HepG2 (cell line): ENCODE data around the gene MUCL3. TPM values are rescaled to one million over a fixed set of nuclear protein-coding genes. Genes with fewer than 3 reads are reported as not detected.
A peak's percentile ranks its signal among the peaks of the same experiment; 100 is the strongest.

ENCODE experiments used
- HNRNPH1 ChIP-seq: fragments of 200-400 bp; formaldehyde crosslinking; optimal IDR thresholded peaks from 2 replicates; pipeline ENCODE3; 2017; ENCODE audit warnings: mild to moderate bottlenecking, low read depth, low read length
- IRX3 ChIP-seq: sonication (generic); formaldehyde crosslinking; IDR thresholded peaks from 2 replicates; pipeline ENCODE4 v1.8.1; 2023; ENCODE audit warnings: mild to moderate bottlenecking, low read depth, missing genetic modification reagents, borderline replicate concordance
- NFE2L1 ChIP-seq: sonication (generic); formaldehyde crosslinking; IDR thresholded peaks from 2 replicates; pipeline ENCODE4 v1.4.0; 2020; ENCODE audit warnings: missing genetic modification reagents, mild to moderate bottlenecking, borderline replicate concordance
- NFKB2 ChIP-seq: sonication (generic); formaldehyde crosslinking; IDR thresholded peaks from 2 replicates; pipeline ENCODE4 v1.4.0; 2020; ENCODE audit warnings: missing genetic modification reagents, borderline replicate concordance
- SATB2 ChIP-seq: sonication (generic); formaldehyde crosslinking; IDR thresholded peaks from 2 replicates; pipeline ENCODE4 v1.5.0; 2020; ENCODE audit warnings: missing genetic modification reagents
- SCMH1 ChIP-seq: sonication (generic); formaldehyde crosslinking; IDR thresholded peaks from 2 replicates; pipeline ENCODE4 v1.9.0; 2021; ENCODE audit warnings: missing genetic modification reagents, mild to moderate bottlenecking, borderline replicate concordance
- STAG1 ChIP-seq: sonication (generic); formaldehyde crosslinking; IDR thresholded peaks from 2 replicates; pipeline ENCODE4 v1.4.0; 2020; ENCODE audit warnings: missing genetic modification reagents
- STAT5B ChIP-seq: sonication (generic); formaldehyde crosslinking; IDR thresholded peaks from 2 replicates; pipeline ENCODE4 v1.4.0; 2020; ENCODE audit warnings: missing genetic modification reagents
- TEAD3 ChIP-seq: optimal IDR thresholded peaks from 2 replicates; pipeline ENCODE3; 2016; ENCODE audit warnings: borderline replicate concordance
- TIGD3 ChIP-seq: sonication (generic); formaldehyde crosslinking; IDR thresholded peaks from 2 replicates; pipeline ENCODE4 v1.5.1; 2020; ENCODE audit warnings: mild to moderate bottlenecking, missing genetic modification reagents, borderline replicate concordance
- TSC22D2 ChIP-seq: sonication (generic); formaldehyde crosslinking; IDR thresholded peaks from 2 replicates; pipeline ENCODE4 v1.5.1; 2020; ENCODE audit warnings: missing genetic modification reagents, mild to moderate bottlenecking, borderline replicate concordance
- ZFP37 ChIP-seq: sonication (generic); formaldehyde crosslinking; IDR thresholded peaks from 2 replicates; pipeline ENCODE4 v1.4.0; 2020; ENCODE audit warnings: missing genetic modification reagents, borderline replicate concordance
- ZNF160 ChIP-seq: sonication (generic); formaldehyde crosslinking; IDR thresholded peaks from 2 replicates; pipeline ENCODE4 v1.8.0; 2022; ENCODE audit warnings: mild to moderate bottlenecking, inconsistent platforms, missing genetic modification reagents
- ZNF235 ChIP-seq: sonication (generic); formaldehyde crosslinking; IDR thresholded peaks from 2 replicates; pipeline ENCODE4 v1.8.1; 2023; ENCODE audit warnings: mild to moderate bottlenecking, missing genetic modification reagents, borderline replicate concordance
- ZNF549 ChIP-seq: sonication (generic); formaldehyde crosslinking; IDR thresholded peaks from 2 replicates; pipeline ENCODE4 v1.5.0; 2020; ENCODE audit warnings: missing genetic modification reagents
- ZNF563 ChIP-seq: sonication (generic); formaldehyde crosslinking; IDR thresholded peaks from 2 replicates; pipeline ENCODE4 v1.8.0; 2022; ENCODE audit warnings: mild to moderate bottlenecking, moderate library complexity, missing genetic modification reagents
- ZNF674 ChIP-seq: sonication (generic); formaldehyde crosslinking; IDR thresholded peaks from 2 replicates; pipeline ENCODE4 v1.5.0; 2020; ENCODE audit warnings: low read depth, mild to moderate bottlenecking, missing genetic modification reagents
- ZSCAN25 ChIP-seq: sonication (generic); formaldehyde crosslinking; IDR thresholded peaks from 2 replicates; pipeline ENCODE4 v1.8.0; 2022; ENCODE audit warnings: mild to moderate bottlenecking, missing genetic modification reagents
- polyA plus RNA-seq, 8 experiments: library from polyadenylated mRNA; depleted of rRNA in 3 of 8; stranded (reverse) in 7 of 8; unstranded in 1 of 8; fragments of >200 nt; fragmentation: Illumina TruSeq in 4 of 8; extraction: Trizol in 4 of 8; gene quantifications; 2 replicates each; pipeline versions ENCODE4 v1.2.1 to v1.2.3, GENCODE V29; 2011 to 2016; ENCODE audit warnings: low read depth in 4 of 8, missing spikeins in 1 of 8, mixed read lengths in 1 of 8; ENCODE audit not compliant: insufficient read depth in 1 of 8
- total RNA-seq, 5 experiments: library from RNA; depleted of rRNA; stranded (reverse); fragments of >200 nt; fragmentation: Illumina TruSeq; extraction: Trizol; gene quantifications; 2 replicates each; pipeline ENCODE4 v1.2.3, GENCODE V29; 2016; ENCODE audit warnings: low read depth in 1 of 5
- TF ChIP-seq, protein P1 (sequence below): sonication (generic); formaldehyde crosslinking; IDR thresholded peaks from 2 replicates; pipeline ENCODE4 v1.9.0; 2021; ENCODE audit warnings: missing genetic modification reagents, borderline replicate concordance
- TF ChIP-seq, protein P2 (sequence below): sonication (generic); formaldehyde crosslinking; IDR thresholded peaks from 2 replicates; pipeline ENCODE4 v1.4.0; 2020; ENCODE audit warnings: missing genetic modification reagents
- TF ChIP-seq, protein P3 (sequence below): sonication (generic); formaldehyde crosslinking; IDR thresholded peaks from 2 replicates; pipeline ENCODE4 v1.4.0; 2020; ENCODE audit warnings: missing genetic modification reagents
- TF ChIP-seq, protein P4 (sequence below): sonication (generic); formaldehyde crosslinking; IDR thresholded peaks from 2 replicates; pipeline ENCODE4 v1.4.0; 2020; ENCODE audit warnings: mild to moderate bottlenecking, low read depth, missing genetic modification reagents

The MUCL3 gene
- total and polyA plus RNA-seq, 2 of the 13 experiments (the other 11 are each of a cell fraction or from before 2014, with no cell fraction given) = not detected

DNA sequence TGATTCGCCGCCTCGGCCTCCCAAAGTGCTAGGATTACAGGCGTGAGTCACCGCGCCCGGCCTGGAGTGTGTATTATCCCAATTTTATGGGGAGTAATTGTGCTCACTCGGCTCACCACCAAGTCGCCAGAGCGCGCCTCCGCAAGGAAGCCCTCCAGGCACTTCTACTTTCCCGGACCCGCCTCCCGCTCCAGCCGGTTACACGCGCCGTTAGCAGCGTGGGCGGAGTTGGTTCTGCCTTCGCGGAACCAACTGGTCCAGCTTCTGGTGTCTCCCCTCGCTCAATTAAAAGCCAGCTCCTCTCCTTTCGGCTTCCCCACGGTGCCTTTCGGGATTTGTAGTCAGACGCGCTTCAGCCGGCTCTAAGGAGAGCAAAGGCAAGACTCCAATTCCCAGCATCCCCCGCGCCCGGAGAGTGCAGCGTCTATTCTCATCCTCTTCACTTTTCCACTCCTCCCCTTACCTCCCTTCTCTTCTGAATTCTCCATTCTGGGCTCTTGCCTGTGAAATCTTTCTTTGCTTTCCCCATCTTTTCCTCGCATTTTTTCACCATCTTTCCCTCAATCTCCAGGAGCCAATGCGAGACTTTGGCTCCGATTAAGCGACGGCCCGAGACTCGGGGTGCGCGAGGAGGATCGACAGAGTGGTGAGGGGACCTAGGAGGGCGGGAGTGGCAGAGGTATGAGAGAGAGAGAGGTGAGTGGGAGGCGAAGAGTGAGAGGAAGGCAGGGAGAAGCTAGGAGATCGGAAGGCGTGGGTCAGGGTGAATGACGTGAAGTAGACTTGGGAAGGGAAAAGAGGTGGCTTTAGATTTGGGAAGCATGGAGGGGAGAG, 32.8 kb upstream of the MUCL3 start, which contains the start of gene GTF2H4 (continued):
- no peak for TF ChIP-seq ZNF235 (CRISPR knock-in tag)
- TF ChIP-seq TSC22D2 (CRISPR knock-in tag) = no peak
- TF ChIP-seq SCMH1 (CRISPR knock-in tag) = no peak
- TF ChIP-seq STAG1 (CRISPR knock-in tag) = no peak
- no peak for TF ChIP-seq SATB2 (CRISPR knock-in tag)
- no peak for TF ChIP-seq NFE2L1 (CRISPR knock-in tag)
- TF ChIP-seq STAT5B (CRISPR knock-in tag) = no peak; the same call in 1 of the 2 replicates
- TF ChIP-seq ZFP37 (CRISPR knock-in tag) = no peak
- no peak for TF ChIP-seq ZNF549 (CRISPR knock-in tag)
- TF ChIP-seq, protein P1, sequence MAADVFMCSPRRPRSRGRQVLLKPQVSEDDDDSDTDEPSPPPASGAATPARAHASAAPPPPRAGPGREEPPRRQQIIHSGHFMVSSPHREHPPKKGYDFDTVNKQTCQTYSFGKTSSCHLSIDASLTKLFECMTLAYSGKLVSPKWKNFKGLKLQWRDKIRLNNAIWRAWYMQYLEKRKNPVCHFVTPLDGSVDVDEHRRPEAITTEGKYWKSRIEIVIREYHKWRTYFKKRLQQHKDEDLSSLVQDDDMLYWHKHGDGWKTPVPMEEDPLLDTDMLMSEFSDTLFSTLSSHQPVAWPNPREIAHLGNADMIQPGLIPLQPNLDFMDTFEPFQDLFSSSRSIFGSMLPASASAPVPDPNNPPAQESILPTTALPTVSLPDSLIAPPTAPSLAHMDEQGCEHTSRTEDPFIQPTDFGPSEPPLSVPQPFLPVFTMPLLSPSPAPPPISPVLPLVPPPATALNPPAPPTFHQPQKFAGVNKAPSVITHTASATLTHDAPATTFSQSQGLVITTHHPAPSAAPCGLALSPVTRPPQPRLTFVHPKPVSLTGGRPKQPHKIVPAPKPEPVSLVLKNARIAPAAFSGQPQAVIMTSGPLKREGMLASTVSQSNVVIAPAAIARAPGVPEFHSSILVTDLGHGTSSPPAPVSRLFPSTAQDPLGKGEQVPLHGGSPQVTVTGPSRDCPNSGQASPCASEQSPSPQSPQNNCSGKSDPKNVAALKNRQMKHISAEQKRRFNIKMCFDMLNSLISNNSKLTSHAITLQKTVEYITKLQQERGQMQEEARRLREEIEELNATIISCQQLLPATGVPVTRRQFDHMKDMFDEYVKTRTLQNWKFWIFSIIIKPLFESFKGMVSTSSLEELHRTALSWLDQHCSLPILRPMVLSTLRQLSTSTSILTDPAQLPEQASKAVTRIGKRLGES (CRISPR knock-in tag) = no peak
- TF ChIP-seq ZNF674 (CRISPR knock-in tag) = no peak
- TF ChIP-seq, protein P2, sequence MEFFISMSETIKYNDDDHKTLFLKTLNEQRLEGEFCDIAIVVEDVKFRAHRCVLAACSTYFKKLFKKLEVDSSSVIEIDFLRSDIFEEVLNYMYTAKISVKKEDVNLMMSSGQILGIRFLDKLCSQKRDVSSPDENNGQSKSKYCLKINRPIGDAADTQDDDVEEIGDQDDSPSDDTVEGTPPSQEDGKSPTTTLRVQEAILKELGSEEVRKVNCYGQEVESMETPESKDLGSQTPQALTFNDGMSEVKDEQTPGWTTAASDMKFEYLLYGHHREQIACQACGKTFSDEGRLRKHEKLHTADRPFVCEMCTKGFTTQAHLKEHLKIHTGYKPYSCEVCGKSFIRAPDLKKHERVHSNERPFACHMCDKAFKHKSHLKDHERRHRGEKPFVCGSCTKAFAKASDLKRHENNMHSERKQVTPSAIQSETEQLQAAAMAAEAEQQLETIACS (CRISPR knock-in tag) = peak; percentile 54; the same call in 1 of the 2 replicates
- TF ChIP-seq ZSCAN25 (CRISPR knock-in tag) = peak; percentile 26; the same call in 1 of the 2 replicates
- TF ChIP-seq NFKB2 (CRISPR knock-in tag) = peak; percentile 43; the same call in 1 of the 2 replicates
- peak; percentile 57; the same call in 1 of the 2 replicates for TF ChIP-seq ZNF563 (CRISPR knock-in tag)
- TF ChIP-seq HNRNPH1 = no peak
- TF ChIP-seq, protein P3, sequence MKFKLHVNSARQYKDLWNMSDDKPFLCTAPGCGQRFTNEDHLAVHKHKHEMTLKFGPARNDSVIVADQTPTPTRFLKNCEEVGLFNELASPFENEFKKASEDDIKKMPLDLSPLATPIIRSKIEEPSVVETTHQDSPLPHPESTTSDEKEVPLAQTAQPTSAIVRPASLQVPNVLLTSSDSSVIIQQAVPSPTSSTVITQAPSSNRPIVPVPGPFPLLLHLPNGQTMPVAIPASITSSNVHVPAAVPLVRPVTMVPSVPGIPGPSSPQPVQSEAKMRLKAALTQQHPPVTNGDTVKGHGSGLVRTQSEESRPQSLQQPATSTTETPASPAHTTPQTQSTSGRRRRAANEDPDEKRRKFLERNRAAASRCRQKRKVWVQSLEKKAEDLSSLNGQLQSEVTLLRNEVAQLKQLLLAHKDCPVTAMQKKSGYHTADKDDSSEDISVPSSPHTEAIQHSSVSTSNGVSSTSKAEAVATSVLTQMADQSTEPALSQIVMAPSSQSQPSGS = peak; percentile 70
- TF ChIP-seq, protein P4, sequence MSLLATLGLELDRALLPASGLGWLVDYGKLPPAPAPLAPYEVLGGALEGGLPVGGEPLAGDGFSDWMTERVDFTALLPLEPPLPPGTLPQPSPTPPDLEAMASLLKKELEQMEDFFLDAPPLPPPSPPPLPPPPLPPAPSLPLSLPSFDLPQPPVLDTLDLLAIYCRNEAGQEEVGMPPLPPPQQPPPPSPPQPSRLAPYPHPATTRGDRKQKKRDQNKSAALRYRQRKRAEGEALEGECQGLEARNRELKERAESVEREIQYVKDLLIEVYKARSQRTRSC (CRISPR knock-in tag) = no peak
- 0 out of 2 replicates have a peak, but pooled peaks have one; percentile 61 for TF ChIP-seq IRX3
- no peak for TF ChIP-seq ZNF160 (CRISPR knock-in tag)
- TF ChIP-seq TIGD3 (CRISPR knock-in tag) = peak; percentile 79; the same call in 1 of the 2 replicates
- peak; percentile 57 for TF ChIP-seq TEAD3 (CRISPR knock-in tag)
